Measurements from ENCODE around the gene KCNJ6.

Gene KCNJ6

DNA sequence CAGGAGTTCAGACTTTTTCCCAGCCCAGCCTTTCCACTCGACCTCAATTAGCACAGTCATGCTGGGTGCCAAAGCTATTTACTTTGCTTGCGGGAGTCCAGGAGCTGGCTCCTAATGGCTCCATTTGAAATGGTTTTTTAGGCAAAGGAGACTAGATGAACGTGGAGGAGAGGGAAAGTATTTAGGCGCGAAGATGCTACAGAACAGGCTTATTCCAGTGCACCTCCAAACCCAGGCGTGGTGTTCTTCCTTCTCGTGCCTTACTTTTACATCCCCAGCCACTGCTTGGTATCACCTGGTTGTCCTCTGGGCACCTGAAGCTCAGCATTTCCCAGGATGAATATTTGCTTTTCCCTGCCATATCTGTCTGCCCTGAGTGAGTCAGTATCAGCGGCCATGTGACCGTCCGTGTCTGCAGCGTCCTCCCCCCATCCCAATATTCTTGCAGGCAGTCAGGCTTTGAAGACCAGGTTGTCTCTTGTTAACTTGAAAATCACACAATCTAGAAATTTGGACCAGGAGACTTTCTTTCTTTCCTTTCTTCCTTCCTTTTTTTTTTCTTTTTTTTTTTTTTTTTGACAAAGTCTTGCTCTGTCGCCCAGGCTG is 351.2 kb downstream of the KCNJ6 start:
- no peak for DNase-seq

DNA sequence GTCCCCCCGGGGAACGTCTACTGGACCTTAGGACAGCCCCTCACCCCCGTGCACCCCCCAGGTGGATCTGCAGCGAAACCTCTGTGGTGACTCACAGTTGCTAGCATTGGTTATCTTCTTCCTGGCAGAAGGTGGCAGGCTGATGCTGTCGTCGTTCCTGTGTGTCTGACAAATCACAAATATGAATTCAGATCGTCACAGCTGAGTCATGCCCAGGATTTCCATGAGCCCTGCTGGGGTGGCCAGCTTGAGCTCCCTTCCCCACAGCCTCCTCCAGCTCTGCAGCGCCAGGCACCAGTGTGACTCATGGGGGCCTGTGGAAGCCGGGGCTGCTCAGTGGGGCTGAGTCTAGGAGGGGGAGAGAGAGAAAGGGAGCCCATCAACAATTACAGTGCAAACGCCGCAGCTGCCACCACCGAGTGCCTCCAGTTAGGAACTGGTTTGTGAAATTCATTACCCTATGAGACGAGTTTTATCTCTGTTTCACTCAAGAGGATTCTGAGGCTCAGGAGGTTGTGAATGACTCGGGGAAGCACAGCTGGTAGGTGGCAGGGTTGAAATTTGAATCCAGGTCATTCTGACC is 351.8 kb downstream of the KCNJ6 start:
- DNase-seq: no peak

DNA sequence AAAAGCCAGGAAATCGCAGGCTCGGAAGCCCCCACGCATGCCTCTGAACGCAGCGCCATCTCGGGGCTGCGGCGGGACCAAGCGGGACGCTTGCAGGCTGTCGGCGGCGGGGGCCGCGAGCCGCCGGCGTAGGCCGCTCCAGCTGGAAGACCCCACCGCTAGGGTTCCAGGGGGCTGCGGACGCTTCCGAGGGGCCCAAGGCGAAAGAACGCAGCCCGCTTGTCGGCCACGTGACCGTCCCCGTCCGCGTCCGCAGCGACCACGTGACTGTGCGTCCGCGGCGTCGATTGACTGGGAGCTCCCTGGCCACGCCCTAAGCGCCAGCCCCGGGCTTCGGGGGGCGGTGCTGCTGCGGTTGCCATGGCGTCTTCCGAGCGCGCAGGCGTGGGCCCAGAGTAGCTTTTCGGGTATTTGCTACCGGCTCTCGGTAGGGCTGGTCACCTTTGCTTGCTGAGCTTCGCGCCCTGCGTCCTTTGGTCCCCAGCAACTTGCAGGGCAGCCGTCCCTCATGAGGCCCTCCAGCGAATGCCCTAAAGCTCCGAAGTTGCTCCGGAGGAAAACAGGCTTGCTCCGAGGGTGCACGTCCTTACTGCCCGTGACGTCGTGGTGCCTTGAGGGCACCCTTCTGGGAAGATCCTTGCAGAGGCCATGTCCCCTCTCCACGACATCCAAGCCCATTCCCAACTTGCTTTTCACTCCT is 352.5 kb downstream of the KCNJ6 start:
- DNase-seq: peak; percentile 97

DNA sequence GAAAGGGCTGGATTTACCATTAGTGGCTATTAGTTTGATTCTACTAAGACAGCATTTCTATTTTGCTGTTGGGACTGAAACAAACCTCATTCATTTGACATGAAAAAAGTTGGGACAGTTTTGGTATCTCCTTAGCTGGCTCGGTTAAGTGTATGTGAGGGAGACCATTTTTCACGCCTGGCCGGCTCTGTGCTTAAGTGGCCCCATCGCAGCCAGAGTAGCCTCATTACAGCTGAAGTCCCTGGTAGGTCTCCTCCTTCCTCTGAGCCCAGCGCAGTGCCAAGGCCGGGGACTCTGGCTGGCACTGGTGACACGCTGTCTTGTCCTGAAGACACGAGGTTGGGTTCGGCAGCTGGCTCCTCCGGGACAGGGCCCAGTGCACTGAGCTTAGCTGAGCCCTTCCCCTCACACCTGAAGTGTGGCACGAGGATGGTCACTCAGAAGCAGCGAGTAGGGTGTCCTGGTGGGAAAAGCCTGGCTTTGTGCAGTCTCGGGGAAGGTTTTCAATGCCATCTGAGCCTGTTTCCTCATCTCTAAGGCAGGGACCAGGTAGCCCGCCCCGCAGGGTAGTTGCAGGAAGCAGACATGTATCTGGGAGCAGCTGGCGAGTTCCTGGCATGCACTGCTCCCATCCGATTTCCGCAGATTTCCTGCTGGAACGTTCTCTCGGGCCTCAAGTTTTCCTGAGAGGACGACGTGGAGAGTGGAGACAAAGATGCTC is 353.2 kb downstream of the KCNJ6 start:
- DNase-seq: no peak

DNA sequence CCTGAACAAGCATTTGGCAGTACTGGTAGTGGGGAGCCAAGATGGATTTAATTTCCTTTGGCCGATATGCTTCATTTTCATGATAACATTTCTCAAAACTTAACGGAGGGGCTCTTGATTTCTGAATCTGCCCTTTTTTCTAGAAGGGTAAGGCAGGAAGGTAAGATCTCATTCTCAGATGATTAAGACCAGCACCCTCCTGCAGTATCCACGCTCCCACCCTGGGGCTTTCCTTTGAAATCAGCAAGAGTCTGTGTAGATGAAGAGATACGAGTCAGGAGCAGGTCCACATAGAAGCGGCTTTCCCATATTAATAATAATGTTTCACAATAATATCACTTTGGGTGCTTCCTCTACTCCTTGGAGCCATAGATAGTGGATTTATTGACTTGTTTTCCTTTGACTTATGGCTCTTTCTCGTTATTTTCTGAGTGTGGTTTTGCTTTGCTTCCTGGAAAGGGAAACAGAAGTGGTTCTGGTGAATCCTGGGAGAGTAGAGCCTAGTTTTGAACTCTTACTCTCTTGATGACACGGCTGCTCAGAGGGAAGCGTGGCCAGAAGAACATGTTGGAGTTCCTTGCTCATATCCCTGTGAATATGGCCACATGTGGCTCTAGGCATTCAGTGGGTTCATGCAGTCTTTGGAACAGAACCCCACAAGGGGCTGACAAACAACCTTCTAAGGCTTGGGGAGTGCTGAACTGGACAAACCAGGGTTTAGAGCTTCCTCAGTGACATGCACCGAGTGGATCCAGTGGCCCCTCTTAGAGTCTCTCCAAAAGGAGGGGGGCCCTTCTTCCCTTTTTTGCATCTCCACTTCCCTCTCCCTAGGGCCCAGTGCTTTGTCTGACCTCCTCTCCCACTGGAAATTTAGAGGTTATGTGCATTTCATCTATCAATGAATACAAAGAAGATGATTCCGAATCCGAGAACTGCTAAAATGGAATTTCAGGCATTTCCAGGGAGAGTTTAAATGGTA is 354.0 kb downstream of the KCNJ6 start:
- no peak for DNase-seq

DNA sequence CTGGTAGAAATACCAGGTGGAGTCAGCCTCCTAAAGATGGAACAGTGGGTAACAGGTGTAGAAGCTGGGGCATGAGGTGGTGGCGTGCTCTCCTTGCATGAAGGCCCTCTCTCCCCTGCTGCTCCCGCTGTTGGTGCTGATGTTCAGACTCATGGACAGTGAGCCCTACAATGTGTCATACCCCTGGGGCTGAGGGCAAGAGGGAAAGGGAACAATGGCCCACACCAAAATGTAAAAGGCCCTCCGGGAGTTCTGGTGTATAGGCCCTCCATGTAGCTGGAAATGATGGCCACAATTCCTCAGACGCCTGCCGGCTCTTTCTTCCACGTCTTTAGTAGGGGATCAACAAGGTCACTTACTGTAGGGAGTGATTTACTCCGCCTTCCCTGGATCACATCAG is 354.8 kb downstream of the KCNJ6 start:
- no peak for DNase-seq

DNA sequence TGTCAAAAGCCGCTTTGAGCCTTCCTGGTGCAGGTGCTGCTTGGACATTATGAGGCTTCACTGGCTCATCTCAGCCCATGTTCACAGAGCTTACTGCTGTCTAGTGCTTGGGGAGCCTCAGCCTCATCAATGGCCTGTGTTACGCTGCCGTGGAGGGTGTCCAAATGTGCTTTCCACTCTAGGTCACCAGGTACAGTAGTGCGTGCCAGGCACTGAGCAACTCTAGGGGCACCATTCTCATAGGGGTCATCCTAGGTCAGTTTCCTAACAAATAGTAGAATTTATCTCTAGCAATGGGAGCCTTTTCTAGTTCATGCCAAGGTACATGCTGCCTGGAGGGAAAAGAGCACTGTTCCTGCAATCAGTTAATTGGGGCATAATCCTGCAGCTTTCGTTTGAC is 355.9 kb downstream of the KCNJ6 start:
- DNase-seq: no peak

DNA sequence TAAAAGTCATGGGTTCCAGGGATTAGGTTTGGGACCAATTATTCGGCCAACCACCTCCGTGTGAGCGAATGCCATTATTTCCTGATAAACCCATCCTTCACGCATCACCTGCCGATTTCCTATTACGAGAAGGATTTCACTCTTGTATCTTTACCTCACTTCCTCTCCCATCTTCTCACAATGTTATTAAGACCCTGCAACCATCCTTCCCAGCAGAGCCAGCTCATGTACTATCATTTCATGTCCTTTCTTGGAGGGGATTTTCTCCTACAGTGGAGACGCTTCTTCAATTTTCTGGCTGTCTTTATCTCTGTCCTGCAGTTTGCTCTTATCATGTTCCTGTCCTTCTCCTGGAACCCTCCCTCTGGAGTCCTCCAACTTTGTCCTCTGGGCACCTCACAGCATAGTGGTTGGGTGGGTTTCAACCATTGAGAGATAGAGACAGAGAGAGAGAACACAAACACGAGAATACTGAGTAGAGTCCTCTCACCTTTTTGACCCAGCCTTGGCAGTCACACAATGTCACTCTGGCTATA is 357.5 kb downstream of the KCNJ6 start:
- no peak for DNase-seq

Measured in right kidney (tissue), 1 donor.